GM19463 (cell line): Measurements from ENCODE around the gene DIABLO.
"Not testable (repeated sequence)": the region's sequence is repeated elsewhere in the genome, so short reads cannot be mapped to it uniquely, and the experiment has no call there.

Source experiments
- ATAC-seq: cut with Tn5 transposase; IDR thresholded peaks from one replicate; pipeline ENCODE4 v1.9.1; 2021; ENCODE audit warnings: mild to moderate bottlenecking, moderate library complexity; ENCODE audit not compliant: unreplicated experiment

The DIABLO gene

DNA sequence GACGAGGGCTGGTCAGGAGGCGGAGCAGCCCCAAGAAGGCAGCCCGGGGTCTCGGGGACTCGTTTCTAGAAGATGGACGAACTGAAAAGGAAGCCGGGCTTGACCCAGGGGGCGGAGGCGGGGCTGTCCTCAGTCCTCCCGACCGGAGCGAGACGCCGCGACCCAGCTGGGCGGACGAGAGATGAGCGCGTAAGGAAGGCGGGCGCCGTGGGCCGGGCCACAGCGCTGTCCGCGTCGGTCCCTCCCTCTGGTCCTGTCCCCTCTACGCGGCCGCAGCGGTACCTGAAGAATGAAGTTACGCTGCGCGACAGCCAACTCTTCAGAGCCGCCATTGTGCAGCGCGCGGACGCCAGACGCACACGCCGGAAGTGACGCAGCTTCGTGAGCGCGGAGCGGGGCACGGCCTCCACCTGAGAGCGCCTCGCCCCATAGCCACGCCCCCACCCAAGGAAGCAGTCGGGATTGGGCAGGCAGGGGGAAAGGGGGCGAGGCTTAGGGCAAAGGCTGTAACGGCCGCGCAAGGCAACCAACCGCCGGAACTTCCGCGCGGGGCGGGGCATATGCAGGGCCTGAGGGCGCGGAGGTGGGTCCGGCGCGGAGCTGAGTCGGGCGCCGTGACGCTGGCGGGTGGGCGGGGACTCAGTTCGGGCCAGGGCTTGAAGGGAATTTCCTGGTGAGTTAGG is at the start of gene DIABLO:
Gene DIABLO, minus strand, starts transcription at position 370 of the 683 bp plus-strand sequence. Its CDS starts 38 bp downstream, at position 332.
- ATAC-seq: peak; percentile 92

DNA sequence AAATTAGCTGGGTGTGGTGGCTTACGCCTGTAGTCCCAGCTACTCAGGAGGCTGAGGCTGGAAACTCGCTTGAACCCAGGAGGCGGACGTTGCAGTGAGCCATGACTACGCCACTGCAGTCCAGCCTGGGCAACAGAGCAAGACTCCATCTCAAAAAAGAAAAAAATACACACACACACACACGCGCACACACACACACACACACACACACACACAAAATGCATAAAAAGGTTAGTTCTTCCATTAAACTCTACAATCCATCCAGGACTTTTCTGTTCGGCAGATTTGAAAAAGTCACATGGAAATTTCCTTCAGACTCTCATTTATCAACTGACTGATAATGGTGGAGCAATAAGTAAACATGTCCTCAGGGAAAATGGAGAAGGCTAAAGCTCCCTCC is 49.6 kb upstream of the DIABLO start:
- no peak for ATAC-seq

DNA sequence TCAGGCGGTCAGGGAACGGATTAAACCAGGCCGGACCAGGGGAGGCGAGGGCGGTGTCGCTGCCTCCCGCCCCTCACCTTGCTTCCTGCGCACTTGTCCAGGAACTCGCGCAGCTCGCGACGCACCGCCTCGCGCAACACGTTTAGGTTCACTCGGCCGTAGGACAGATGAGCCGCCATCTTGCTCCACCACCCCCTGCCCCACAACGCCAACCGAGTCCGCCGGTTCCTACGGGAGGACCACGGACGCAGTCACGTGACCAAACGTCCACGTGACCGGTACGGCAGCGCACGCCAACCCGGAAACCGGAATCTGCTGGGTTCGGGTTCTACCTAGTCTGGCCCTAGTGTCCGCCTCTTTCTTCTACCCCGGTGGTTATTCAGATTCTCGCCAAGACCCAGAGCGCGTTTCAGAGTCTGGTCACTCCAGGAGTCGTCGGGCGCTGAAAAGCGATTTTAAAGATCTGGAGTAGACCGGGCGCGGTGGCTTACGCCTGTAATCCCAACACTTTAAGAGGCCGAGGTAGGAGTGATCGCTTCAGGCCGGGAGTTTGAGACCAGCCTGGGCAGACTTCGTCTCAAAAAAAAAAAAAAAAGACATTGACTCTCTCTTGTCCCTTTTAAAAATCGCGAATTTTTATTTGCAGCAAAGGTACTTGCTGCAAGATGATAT is 40.5 kb upstream of the DIABLO start, which contains the start of gene VPS33A:
Gene VPS33A, minus strand, starts transcription at position 265 of the 672 bp plus-strand sequence. Its CDS starts 86 bp downstream, at position 179.
- ATAC-seq: peak; percentile 86

DNA sequence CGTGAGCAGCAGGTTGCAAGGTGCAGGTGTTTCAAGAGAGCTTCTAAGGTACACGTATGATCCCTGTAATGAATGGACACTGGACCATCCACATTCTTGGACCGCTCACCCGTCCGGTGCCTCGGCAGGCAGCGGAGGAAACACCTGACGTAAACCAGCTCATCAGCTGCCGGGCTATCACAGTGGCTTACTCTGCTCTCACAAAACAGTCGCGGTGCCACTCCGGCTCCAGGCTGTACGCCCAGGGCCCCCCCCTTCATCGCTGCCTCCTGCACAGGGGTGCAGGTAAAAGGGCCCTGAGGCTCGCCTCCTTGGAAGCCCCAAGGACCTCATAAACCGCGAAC is 40.0 kb upstream of the DIABLO start:
- ATAC-seq: peak; percentile 28

DNA sequence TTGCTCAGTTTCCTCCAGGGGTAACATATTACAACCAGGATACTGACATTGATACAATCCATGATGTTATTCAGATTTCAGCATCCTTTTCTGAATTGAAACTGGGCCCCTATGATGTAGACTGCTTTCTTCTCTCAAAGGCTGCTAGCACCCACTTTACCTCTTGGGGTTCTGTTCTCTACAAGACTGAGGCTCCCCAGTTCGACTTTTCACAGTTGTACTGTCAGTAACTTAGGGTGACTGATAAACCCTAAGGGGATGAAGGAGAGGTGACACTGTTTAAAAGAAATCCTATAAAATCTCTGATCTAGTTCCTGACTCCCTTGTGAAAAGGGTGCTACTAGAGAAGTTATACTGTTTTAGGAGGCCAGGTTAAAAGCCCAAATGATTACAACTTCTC is 39.6 kb upstream of the DIABLO start:
- no peak for ATAC-seq

DNA sequence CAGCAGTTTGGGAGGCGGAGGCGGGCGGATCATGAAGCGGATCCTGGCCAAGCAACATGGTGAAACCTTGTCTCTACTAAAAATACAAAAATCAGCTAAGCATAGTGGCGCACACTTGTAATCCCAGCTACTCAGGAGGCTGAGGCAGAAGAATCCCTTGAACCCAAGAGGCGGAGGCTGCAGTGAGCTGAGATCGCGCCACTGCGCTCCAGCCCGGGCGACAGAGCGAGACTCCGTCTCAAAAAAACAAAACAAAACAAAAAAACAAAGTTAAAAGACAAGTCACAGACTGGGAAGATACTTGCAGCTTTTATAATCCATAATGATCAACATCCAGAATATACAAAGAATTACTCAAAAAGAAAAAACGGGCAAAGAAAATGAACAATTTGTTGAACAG is 34.9 kb upstream of the DIABLO start:
- not testable (repeated sequence) for ATAC-seq

DNA sequence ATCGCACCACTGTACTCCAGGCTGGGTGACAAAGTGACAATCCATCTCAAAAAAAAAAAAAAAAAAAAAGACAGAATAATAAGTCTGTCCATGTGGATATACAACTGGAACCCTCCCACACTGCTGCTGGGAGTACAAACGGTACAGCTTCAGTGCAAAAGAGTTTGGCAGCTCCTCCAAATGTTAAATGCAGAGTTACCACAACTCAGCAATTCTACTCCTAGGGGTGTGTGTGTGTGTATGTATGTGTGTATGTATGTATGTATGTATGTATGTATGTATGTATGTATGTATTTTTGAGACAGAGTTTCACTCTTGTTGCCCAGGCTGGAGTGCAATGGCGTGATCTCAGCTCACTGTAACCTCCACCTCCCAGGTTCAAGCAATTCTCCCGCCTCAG is 33.1 kb upstream of the DIABLO start:
- ATAC-seq: not testable (repeated sequence)

DNA sequence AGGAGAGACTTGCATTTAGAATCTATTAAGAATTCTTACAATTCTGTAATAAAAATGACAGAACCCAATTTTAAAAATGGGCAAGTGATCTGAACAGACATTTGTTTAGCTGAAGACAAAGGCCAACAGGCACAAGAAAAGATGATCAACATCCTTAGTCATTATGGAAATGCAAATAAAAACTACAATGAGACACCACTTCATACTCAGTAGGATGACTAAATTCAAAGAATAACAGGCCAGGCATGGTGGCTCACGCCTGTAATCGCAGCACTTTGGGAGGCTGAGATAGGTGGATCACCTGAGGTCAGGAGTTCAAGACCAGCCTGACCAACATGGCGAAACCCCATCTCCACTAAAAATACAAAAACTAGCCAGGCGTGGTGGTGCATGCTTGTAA is 32.6 kb upstream of the DIABLO start:
- not testable (repeated sequence) for ATAC-seq

DNA sequence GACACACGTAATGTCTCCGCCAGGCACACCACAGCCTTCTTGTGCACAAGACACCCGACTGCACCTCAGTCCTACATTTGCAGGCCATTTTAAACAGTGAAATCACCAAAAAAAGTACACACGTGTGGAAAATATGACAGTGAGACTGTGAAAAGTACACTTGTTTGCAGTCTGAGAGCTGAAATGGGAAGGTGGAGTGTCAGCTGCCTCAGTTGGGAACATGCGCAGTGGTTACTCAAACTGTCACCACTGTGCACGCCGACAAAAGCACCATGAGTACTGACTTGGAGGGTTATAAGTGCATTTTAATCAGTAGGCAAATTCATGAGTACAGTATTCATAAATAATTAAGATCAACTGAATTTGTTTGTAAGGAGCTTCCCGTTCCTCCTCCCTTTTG is 24.7 kb upstream of the DIABLO start:
- no peak for ATAC-seq

DNA sequence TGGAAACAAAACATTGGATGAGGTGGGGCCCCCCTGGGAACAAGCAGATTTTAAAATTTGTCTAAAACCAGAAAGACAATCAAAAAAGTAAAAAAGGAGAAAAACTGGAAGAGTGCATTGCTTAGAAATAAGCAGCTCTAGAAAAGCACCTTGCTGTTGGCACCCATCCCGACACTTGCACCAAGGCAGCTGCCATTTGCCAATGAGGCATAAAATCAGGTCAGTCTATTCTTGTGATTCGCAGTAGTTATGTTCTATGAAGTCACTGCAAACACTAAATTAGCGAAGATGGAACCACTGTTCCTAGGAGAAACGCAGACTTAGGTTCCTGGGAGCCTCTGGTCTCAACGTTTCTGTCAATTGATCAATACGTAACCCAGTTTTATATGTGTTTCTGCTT is 24.2 kb upstream of the DIABLO start:
- ATAC-seq: no peak

DNA sequence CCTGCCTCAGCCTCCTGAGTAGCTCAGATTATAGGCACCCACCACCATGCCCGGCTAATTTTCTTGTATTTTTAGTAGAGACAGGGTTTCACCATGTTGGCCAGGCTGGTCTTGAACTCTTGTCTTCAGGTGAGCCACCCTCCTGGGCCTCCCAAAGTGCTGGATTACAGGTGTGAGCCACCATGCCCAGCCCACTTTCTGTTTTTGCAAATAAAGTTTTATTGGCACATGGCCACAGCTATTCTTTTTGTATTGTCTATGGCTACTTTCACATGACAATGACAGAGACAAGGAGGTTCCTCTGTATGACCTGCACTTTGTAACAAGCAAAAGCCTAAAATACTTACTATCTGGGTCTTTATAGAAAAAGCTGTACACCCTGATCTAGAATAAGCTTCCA is 19.7 kb upstream of the DIABLO start:
- ATAC-seq: no peak

DNA sequence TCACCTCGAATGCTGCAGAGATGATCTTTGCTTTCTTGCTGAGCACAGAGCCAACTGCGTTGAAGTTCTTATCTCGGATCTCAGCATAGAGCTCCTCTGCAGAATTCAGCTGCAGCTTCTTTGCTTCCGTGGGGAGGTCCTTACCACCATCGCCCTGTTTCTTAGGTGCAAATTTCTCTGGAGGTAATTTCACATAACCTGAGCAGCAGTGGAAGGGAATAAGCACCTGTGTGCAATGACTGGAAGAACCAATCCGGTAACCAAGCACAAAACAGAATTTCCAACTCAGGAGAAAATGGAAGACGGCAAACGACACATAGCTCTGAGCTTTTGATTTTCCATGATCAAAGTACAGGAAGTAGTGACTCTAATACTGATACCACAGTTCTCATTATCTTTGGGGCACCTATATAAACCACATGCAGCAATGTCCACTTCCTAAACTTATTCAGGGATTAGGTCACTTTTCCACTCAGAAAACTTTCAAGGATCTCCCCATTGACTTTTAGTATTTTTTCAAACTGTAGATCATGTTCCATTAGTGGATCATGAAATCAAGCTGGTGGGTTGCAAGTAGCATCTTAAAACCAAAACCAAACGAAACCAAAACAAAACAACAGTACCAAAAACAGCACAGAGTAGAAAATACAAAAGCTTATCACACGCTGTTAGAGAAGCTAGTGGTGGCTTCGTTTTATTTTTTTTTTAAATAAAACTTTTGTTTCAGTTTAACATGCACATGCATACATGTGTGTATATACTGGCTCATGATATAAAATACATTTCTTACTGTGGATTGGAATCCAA is 18.9 kb upstream of the DIABLO start:
- no peak for ATAC-seq

DNA sequence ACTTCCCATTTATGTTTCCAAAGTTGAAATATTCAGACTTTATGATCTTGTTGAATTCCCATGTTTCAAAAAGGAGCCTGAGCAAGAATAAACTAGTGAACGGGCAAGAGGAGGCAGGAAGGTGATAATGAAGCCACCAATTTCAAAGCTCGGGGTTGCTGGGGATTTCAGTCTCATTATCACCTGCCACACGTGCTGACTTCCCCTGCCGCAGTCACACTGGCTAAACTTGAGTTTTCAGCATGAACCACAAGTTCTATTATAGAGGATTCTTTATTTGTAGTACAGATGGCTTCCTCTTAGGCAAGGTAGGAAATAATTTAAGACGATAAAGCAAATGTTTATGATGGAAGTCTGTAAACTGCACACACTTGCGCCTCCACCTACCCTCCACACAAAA is 18.1 kb upstream of the DIABLO start:
- no peak for ATAC-seq

DNA sequence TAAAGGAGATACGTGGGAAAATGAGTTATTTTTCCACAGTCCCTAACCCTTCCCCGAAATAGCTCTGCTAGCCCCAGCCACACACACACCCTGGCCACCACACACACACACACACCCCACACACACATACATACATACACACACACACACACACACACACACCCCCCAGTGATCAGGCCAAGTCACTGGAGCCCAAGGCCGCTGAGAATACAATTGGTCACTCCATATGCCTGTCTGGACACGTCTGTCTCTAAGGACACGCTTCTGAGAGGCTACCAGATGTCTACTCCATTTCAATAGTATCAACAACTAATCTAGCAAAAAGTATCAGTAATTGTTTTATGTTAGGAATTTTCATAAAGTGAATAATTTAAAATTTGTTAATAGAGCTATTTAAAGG is 13.0 kb upstream of the DIABLO start:
- ATAC-seq: no peak

DNA sequence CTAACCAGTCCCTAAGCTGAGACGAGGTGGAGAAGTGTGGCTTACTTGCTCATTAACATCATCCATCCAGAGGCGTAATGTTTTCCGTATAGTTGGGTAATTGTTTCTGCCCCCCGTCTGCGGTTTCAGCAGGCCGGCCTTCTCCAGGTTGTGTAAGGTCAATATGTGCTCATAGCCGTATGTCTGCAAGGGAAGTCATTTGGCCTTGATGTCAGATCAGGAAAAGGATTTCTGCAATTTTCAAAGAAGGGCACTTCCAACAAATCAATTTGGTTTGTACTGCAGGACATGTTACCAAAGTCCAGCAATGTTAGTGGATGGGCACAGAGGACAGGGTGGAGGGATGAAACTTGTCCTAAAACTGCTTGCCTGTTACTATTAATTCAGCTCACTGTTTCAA is 9.9 kb upstream of the DIABLO start:
- no peak for ATAC-seq

DNA sequence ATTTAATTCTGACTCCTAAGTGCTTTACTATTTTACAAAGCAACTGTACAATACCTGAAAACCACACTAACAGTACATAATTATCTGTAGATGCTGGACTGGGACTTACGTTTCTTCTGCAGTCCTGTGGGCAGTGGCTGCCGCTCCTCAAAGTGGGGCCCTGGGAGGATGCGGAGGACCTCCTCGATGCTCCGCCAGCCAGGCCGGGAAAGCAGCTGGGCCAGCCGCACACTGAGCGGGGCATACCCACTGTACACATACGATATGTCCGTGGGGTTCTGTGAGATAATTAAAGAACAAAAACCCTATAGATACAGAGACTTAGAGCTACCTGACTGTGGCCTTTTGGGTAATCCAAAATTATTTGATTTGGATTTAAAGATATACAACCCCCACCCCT is 6.8 kb upstream of the DIABLO start:
- ATAC-seq: no peak

DNA sequence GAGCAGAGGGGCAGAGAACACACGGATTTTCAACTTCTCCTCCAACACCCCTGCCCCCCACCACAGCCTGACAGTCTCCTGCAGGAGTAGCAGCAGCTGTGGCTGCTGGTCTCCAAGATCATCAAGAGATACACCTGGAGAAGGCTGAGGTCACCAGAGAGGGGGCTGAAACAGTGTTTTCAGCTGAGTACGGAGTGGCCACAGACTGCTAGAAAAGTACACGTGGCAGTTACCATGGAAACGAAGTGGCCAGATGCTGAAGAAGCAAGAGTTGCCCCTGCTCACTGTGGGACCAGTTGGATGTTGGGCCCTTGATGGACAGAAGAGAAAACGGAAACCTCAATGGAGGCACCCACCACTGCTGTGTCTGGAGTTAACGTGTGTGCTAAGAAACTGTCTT is 4.9 kb upstream of the DIABLO start:
- ATAC-seq: no peak

DNA sequence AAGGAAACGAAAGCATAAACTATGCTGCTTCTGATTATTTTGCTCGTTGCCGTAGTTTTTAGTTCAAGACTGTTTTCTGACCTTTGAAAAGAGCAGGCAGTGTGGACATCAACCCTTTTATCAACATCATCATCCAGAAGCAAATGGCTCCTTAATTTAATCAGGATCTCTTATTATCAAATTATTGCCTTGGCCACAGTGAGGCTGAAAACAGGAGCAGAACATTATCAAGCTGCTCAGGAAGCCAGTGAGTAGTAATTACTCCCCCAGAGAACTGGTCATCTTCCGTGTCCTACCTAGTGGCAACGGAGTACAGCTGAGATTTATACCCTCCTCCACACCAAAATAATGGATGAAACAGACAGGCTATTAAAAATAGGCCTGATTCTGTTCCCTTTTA is 2.2 kb upstream of the DIABLO start:
- ATAC-seq: no peak

DNA sequence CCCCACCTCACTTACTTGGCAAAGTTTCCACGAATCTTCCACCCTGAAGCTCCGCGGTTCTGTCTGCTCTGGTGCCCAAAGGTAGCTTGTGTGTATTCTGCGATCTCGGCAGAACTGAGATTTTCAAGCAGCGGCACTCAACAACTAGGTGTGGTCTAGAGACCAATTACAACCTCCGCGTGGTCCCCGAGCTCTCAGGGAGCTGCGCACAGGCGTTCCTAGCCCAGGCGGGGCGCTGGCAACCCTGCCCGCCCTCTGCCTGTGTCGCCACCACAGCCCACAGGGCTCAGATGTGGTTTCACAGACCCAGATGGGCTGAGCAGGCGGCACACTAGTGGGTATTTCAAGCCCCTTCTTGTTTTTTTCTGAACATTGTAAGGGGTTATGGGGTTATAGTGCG is 1.5 kb upstream of the DIABLO start:
- ATAC-seq: no peak

DNA sequence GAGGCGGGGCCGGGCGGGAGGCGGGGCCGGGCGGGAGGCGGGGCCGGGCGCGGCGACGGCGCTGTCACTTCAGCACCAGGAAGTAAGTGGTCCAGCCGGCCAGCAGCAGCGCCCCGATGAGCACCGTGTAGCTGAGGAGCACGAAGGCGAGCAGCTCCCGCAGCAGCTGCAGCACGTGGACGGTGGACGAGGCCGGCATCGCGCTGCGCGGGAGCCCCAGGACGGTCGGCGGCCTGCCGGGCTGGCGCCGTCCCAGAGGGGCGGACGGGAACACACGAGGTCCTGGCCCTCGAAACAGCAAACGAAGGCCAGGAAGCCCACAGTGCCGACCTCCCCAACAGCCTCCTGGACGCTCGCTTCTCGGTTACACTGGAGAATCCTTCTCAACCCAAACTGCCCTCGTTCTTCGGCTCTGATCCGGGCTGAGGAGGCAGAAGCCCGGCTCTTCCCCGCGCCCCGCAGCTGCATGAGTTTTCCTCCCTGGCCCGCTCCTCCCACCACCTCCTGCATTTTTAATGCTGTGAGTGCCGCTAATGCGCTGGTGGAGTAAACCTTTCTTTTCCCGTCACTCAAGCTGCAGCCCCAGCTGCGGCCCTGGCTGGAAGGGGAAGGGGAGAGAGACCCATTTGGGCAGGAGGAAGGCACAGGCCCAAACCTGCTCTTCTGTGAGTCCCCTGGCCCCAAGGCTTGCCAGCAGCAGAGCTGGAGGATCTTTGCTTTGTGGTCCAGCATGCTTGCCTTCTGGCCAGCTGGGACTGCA is 694 bp upstream of the DIABLO start:
- no peak for ATAC-seq

DNA sequence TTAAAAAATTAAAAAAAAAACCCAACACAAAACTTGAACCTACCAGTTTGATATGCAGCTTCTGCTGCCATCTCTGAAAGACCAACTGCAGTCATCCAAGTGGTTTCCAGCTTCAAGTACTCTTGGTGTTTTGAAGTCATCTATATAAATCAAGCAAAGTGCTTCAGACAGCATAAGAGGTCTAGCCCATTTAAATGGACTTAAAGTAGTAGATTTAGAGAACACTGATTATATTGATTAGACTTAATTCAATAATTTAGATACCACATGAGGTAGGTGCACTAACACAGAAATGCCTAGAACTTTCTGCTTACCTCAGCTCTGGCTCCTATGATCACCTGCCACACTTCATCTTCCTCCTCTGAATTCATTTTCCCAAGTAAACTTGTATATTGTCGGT is 9.4 kb downstream of the DIABLO start:
- ATAC-seq: no peak
